Nephron progenitor cell (in vitro differentiated cells): Measurements from ENCODE around the gene RHBDF1.

Source experiments
- DNase-seq: peaks from one replicate; pipeline ENCODE4 v3.0.0; 2021
- H3K27ac Mint-ChIP-seq: 2 replicates; pipeline ENCODE4 v1.8.0; 2021; ENCODE audit warnings: mild to moderate bottlenecking, moderate library complexity, mixed read lengths
- H3K27me3 Mint-ChIP-seq: 2 replicates; pipeline ENCODE4 v1.8.0; 2021; ENCODE audit warnings: mild to moderate bottlenecking, low read depth, mixed read lengths; ENCODE audit not compliant: poor library complexity
- H3K36me3 Mint-ChIP-seq: 2 replicates; pipeline ENCODE4 v1.8.0; 2021; ENCODE audit warnings: low read depth, mixed read lengths
- H3K4me1 Mint-ChIP-seq: 2 replicates; pipeline ENCODE4 v1.8.0; 2021; ENCODE audit warnings: mixed read lengths
- H3K4me3 Mint-ChIP-seq: 2 replicates; pipeline ENCODE4 v1.8.0; 2021; ENCODE audit warnings: mild to moderate bottlenecking, moderate library complexity, mixed read lengths
- H3K9me3 Mint-ChIP-seq: 2 replicates; pipeline ENCODE4 v1.8.0; 2021; ENCODE audit warnings: mild to moderate bottlenecking, moderate library complexity, mixed read lengths
- TF ChIP-seq, protein P1 (sequence below): fragments of 200-600 bp; sonication (generic); IDR thresholded peaks from 2 replicates; pipeline ENCODE4 v1.5.0; 2021; ENCODE audit warnings: antibody characterized with exemption

Gene RHBDF1

DNA sequence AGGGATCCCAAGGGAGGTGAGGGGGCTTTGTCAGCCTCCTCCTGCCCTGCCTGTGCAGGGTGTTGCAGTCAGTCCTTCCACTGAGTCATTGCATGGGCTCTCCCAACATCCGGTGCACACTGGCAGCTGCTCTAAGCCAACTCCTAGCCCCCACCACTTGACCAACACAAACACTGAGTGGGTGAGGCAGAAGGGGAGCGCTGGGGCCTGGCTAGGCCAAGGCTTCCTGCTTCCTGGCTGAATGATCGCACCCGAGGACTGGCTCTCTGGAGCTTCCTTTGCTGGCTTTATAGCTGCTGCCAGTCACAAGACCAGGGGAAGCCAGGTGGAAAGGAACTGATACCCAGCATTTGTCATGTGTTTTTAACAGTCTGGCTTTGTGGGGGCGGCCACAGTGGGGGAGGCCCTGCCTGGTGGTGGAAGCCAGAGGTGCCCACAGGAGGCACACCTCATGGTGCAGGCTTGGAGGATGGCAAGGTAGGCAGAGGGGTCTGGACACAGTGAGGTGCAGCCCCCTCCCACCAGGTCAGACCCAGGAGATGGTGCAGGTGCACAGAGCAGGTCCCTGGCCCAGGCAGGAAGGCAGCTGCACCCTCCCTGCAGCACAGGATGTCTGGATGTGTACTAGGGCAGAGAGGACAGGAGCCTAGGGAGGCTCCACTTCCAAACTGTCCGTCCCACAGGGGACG lies 12.4 kb upstream of the RHBDF1 start:
- H3K4me3 Mint-ChIP-seq: no peak overlapping the region
- peak overlapping the region; percentile 29 for H3K27ac Mint-ChIP-seq
- DNase-seq: no peak
- peaks cover 18% of the 10 kb centered on the region for H3K4me1 Mint-ChIP-seq
- TF ChIP-seq, protein P1, sequence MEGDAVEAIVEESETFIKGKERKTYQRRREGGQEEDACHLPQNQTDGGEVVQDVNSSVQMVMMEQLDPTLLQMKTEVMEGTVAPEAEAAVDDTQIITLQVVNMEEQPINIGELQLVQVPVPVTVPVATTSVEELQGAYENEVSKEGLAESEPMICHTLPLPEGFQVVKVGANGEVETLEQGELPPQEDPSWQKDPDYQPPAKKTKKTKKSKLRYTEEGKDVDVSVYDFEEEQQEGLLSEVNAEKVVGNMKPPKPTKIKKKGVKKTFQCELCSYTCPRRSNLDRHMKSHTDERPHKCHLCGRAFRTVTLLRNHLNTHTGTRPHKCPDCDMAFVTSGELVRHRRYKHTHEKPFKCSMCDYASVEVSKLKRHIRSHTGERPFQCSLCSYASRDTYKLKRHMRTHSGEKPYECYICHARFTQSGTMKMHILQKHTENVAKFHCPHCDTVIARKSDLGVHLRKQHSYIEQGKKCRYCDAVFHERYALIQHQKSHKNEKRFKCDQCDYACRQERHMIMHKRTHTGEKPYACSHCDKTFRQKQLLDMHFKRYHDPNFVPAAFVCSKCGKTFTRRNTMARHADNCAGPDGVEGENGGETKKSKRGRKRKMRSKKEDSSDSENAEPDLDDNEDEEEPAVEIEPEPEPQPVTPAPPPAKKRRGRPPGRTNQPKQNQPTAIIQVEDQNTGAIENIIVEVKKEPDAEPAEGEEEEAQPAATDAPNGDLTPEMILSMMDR: no peak
- H3K9me3 Mint-ChIP-seq: no peaks in the 10 kb centered on the region
- H3K27me3 Mint-ChIP-seq: no peaks in the 10 kb centered on the region
- H3K36me3 Mint-ChIP-seq: peaks cover 7% of the 10 kb centered on the region

DNA sequence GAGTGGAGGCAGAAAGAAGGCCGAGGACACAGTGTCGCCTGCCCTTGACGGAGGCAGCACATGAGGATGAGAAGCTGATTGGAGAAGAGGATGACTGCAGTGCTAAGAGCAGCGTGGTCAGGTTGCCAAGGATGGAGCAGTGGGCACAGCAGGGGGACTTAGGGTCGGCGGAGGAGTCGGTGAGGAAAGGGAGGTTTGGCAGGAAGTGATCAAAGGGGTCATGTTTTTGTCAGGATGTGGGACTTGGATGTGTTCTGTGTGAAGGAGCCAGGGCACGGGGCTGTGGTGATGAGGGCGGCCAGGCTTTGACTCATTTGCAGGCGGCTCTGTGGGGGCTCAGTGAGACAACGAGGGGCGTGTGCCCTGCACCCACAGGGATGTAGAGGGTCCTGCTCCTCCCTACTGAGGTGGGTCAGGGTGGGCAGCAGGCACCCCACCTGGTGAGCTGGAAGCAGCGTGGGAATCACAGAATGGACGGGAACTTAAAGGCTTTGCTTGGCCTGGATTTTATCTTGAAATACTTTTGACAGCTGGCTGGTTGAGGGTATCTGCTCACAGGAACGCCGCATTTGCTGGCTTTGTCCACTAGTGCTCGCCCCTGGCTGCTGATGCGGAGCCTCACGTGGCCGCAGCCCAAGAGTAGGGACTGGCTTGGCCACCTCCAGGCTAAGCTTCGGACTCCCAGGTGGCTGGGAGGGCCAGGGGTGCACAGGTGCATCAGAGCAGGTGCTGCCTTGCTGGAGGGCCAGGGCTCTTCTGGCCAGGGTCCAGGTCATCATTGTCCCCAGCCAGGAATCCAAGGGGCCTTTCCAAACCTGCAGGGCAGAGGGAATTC lies 11.6 kb upstream of the RHBDF1 start:
- Mint-ChIP-seq H3K27me3 (no peaks in the 10 kb centered on the region), H3K36me3 (peaks cover 7% of the 10 kb centered on the region), H3K27ac (peak overlapping the region; percentile 11), H3K4me1 (peaks cover 23% of the 10 kb centered on the region), H3K4me3 (no peak overlapping the region), H3K9me3 (no peaks in the 10 kb centered on the region)
- DNase-seq: no peak
- TF ChIP-seq, protein P1: no peak

DNA sequence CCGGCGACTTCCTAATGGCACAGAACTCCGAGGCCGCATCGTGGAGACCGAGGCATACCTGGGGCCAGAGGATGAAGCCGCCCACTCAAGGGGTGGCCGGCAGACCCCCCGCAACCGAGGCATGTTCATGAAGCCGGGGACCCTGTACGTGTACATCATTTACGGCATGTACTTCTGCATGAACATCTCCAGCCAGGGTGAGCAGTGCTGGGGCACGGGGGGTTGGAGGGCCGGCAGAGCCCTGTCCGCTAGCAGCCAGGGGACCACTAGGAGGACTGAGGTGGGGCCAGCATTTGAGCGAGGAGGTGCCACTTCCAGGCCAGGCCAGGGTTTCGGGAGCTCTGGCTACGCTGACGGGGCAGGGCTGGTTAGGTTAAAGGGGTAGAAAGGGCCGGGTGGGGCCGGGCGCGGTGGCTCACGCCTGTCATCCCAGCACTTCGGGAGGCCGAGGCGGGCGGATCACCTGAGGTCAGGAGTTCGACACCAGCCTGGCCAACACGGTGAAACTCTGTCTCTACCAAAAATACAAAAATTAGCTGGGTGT lies 10.7 kb upstream of the RHBDF1 start:
- H3K4me3 Mint-ChIP-seq: no peak overlapping the region

DNA sequence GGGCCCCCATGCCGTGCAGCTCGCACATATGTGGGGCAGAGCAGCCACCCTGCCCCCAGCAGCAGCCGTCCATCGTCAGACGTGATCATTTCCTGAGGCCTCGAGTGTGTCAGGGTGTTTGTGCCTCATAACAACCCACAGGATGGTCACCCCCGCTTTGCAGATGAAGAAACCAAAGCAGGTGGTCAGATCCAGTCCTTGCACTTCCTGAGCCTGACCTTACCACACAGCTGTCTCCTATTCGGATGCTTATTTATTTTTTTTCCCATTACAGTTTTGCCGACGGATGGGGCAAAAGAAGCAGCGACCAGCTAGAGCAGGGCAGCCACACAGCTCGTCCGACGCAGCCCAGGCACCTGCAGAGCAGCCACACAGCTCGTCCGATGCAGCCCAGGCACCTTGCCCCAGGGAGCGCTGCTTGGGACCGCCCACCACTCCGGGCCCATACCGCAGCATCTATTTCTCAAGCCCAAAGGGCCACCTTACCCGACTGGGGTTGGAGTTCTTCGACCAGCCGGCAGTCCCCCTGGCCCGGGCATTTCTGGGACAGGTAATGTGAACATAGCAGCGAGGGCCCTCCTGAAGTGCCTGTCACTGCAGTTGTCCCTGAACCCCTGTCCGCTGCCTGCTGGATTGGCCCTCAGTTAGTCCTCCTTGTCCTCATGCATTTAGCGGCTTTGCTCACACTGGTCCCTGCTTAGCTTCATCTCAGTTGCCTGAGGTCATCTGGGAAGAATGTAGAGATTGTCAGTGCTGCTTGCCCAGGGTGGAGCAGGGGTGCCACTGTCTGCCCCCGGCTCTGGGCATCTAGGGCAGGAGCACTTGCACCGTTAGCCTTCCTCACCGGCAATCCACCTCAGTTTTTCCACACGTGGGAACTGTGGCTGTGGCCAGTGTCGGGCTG lies 7.0 kb upstream of the RHBDF1 start:
- peaks cover 51% of the 10 kb centered on the region for H3K4me1 Mint-ChIP-seq
- no peaks in the 10 kb centered on the region for H3K36me3 Mint-ChIP-seq
- no peaks in the 10 kb centered on the region for H3K27me3 Mint-ChIP-seq
- DNase-seq: no peak
- H3K27ac Mint-ChIP-seq: no peak overlapping the region
- TF ChIP-seq, protein P1: no peak
- no peaks in the 10 kb centered on the region for H3K9me3 Mint-ChIP-seq
- peak overlapping the region; percentile 88 for H3K4me3 Mint-ChIP-seq

More for the DNA sequence above, 10.7 kb upstream of the RHBDF1 start:
- DNase-seq: no peak
- H3K27me3 Mint-ChIP-seq: no peaks in the 10 kb centered on the region
- TF ChIP-seq, protein P1: no peak
- H3K9me3 Mint-ChIP-seq: no peaks in the 10 kb centered on the region
- peaks cover 29% of the 10 kb centered on the region for H3K4me1 Mint-ChIP-seq
- H3K27ac Mint-ChIP-seq: peak overlapping the region; percentile 89
- H3K36me3 Mint-ChIP-seq: peaks cover 7% of the 10 kb centered on the region

DNA sequence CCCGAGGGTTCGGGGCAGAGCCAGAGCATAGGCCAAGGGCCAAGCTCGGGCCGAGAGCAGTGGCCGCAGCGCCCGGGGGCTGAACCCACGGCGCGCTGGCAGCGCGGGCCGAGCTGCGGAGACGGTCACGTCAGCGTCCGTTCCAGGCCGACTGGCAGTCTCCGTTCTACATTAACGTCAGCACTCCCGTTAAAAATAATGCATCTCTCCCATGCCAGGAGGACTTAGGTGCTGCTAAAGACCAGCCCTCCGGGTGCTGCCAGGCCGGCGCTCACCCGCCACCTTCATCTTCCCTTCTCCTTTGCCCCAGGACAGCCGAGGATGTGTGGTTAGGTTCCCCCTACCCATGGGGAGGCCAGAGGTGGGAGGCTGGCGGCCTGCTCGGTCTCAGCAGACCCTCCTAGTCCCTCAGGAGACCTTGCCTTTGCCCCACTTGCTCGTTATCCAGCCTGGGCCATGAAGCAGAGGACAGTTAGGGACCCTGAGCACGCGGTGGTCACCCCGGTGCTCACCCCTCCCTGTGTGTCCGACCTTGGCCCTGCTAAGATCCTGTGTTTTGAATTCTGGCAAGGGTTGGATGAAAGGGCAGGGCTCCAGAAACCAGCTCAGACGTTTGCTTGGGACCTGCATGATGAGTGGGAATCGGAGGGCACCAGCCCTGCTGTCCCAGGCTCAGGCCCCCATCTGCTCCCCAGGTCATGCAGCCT lies 6.2 kb upstream of the RHBDF1 start:
- no peak for DNase-seq
- Mint-ChIP-seq H3K4me1 (peaks cover 51% of the 10 kb centered on the region), H3K4me3 (peak overlapping the region; percentile 88)

More for the DNA sequence above, 6.2 kb upstream of the RHBDF1 start:
- TF ChIP-seq, protein P1: no peak
- H3K36me3 Mint-ChIP-seq: no peaks in the 10 kb centered on the region
- peak overlapping the region; percentile 66 for H3K27ac Mint-ChIP-seq
- H3K27me3 Mint-ChIP-seq: no peaks in the 10 kb centered on the region
- no peaks in the 10 kb centered on the region for H3K9me3 Mint-ChIP-seq
